Neutrophil (primary cell): ENCODE results near the gene NFKBIE.

Experiments used
- H3K27ac ChIP-seq: fragments of 200-600 bp; sonication (generic); 2 replicates; pipeline ENCODE4 v1.5.1; 2016; ENCODE audit warnings: mild to moderate bottlenecking, moderate library complexity
- H3K27me3 ChIP-seq: fragments of 200-600 bp; sonication (generic); 2 replicates; pipeline ENCODE4 v1.6.0; 2016; ENCODE audit warnings: mild to moderate bottlenecking
- H3K36me3 ChIP-seq: fragments of 200-600 bp; sonication (generic); 2 replicates; pipeline ENCODE4 v1.5.1; 2017
- H3K4me1 ChIP-seq, 2 experiments: fragments of 200-600 bp in 1 of 2; sonication (generic) in 1 of 2; 1 replicate in 1 of 2; 2 replicates in 1 of 2; pipeline versions ENCODE4 v1.5.1 to v1.6.1; 2013 to 2016; ENCODE audit warnings: low read depth in 1 of 2, low read length in 1 of 2, mild to moderate bottlenecking in 1 of 2, moderate library complexity in 1 of 2; ENCODE audit not compliant: control insufficient read depth in 1 of 2, insufficient read depth in 1 of 2
- H3K4me3 ChIP-seq, 2 experiments: fragments of 200-600 bp in 1 of 2; sonication (generic) in 1 of 2; 1 replicate in 1 of 2; 2 replicates in 1 of 2; pipeline ENCODE4 v1.5.1; 2013 to 2016; ENCODE audit warnings: low read depth in 1 of 2, low read length in 1 of 2, mild to moderate bottlenecking in 1 of 2, moderate library complexity in 1 of 2
- H3K9me3 ChIP-seq: fragments of 200-600 bp; sonication (generic); 2 replicates; pipeline ENCODE4 v1.5.1; 2016
- CTCF ChIP-seq: fragments of 200-600 bp; sonication (generic); IDR thresholded peaks from 2 replicates; pipeline ENCODE4 v1.5.1; 2016; ENCODE audit warnings: antibody characterized with exemption

The NFKBIE gene

GRCh38 chr6:44278315-44278714 is 13.0 kb upstream of the NFKBIE start:
- no peak for TF ChIP-seq CTCF
- Histone ChIP-seq H3K4me1 (peaks cover 8 to 17% of the 10 kb centered on the region in 2 experiments), H3K4me3 (no peak overlapping the region), H3K27ac (no peak overlapping the region), H3K27me3 (peaks cover 88% of the 10 kb centered on the region), H3K9me3 (no peaks in the 10 kb centered on the region), H3K36me3 (no peaks in the 10 kb centered on the region)

- H3K36me3 ChIP-seq, result no peaks in the 10 kb centered on the region
- H3K27ac ChIP-seq, result no peak overlapping the region
- H3K27me3 ChIP-seq, result peaks cover 93% of the 10 kb centered on the region
- no peaks in the 10 kb centered on the region for H3K9me3 ChIP-seq
- H3K4me1 ChIP-seq, result peaks cover 4 to 14% of the 10 kb centered on the region in 2 experiments
- no peak for TF ChIP-seq CTCF
- H3K4me3 ChIP-seq, result no peak overlapping the region
Observed at GRCh38 chr6:44277763-44278162, 12.4 kb upstream of the NFKBIE start.

GRCh38 chr6:44276667-44277640 is 11.6 kb upstream of the NFKBIE start:
- TF ChIP-seq CTCF, result no peak
- Histone ChIP-seq H3K27me3 (peaks cover 100% of the 10 kb centered on the region), H3K9me3 (no peaks in the 10 kb centered on the region)

GRCh38 chr6:44275749-44276648 is 10.6 kb upstream of the NFKBIE start:
- no peak overlapping the region for H3K27ac ChIP-seq
- peaks cover 100% of the 10 kb centered on the region for H3K27me3 ChIP-seq
- H3K4me1 ChIP-seq, result peaks cover 0 to 13% of the 10 kb centered on the region in 2 experiments
- no peak overlapping the region for H3K4me3 ChIP-seq
- H3K9me3 ChIP-seq, result no peaks in the 10 kb centered on the region
- TF ChIP-seq CTCF, result no peak
- H3K36me3 ChIP-seq, result no peaks in the 10 kb centered on the region

More at GRCh38 chr6:44276667-44277640, 11.6 kb upstream of the NFKBIE start:
- H3K4me3 ChIP-seq, result no peak overlapping the region
- H3K4me1 ChIP-seq, result peaks cover 0 to 9% of the 10 kb centered on the region in 2 experiments
- H3K27ac ChIP-seq, result no peak overlapping the region
- no peaks in the 10 kb centered on the region for H3K36me3 ChIP-seq

GRCh38 chr6:44275271-44275748 is 10.0 kb upstream of the NFKBIE start:
- Histone ChIP-seq H3K27ac (no peak overlapping the region), H3K9me3 (no peaks in the 10 kb centered on the region), H3K36me3 (no peaks in the 10 kb centered on the region), H3K4me3 (no peak overlapping the region), H3K4me1 (peaks cover 0 to 17% of the 10 kb centered on the region in 2 experiments), H3K27me3 (peaks cover 100% of the 10 kb centered on the region)
- TF ChIP-seq CTCF, result no peak
